Measurements from ENCODE around the gene NEAT1.

DNA sequence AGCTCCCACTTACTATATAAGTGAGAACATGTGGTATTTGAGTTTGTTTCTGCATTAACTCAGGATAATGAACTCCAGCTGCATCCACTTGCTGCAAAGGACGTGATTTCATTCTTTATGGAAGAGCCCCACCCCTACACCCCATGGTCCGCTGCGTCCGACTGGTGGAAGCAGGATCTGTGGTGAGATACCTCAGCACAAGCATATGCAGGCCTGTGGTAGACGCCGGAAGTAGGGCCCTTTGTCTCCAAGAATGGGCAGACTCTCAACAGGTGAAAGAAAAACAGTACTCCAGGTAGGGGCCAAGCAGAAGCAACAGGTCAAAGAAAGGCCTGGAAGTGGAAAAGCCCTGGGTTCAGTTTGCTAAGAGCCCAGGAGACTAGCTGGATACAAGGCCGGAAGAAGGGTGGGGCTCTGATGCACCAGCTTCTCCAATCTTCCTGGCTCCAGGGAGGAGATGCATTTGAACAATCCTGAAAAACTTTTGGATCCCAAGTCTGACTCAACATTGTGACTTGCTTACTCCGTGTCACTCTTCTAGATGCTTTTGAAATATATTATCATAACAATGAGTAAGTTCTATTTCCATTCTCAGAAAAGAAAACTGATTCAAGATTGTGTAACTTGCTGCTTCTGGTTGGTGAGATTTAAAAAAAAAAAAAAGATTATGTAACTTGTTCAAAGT is 30.4 kb downstream of the NEAT1 start:
- TF ChIP-seq POLR2A (IDR thresholded peaks at IDR 0.05; ENCODE audit: borderline replicate concordance, extremely low read depth, insufficient read depth, insufficient read length) (no peak), MAX (IDR thresholded peaks at IDR 0.05) (no peak), EZH2 (IDR thresholded peaks at IDR 0.05) (no peak), ZNF274 (IDR thresholded peaks at IDR 0.05; ENCODE audit: low read depth, low read length) (no peak), EGR1 (IDR thresholded peaks at IDR 0.05; ENCODE audit: low read depth) (no peak), SP1 (IDR thresholded peaks at IDR 0.05; ENCODE audit: low read depth) (no peak), ZFX (IDR thresholded peaks at IDR 0.05) (no peak), CEBPB (IDR thresholded peaks at IDR 0.05; ENCODE audit: low read depth) (no peak), POLR2AphosphoS5 (IDR thresholded peaks at IDR 0.05; ENCODE audit: low read depth, low read length) (no peak), TCF7L2 (IDR thresholded peaks at IDR 0.05; ENCODE audit: borderline replicate concordance, extremely low read depth, insufficient read depth, insufficient read length) (no peak), YY1 (IDR thresholded peaks at IDR 0.05; ENCODE audit: extremely low read depth, insufficient replicate concordance, low read depth, low read length) (no peak)
- TF ChIP-seq, protein P1, sequence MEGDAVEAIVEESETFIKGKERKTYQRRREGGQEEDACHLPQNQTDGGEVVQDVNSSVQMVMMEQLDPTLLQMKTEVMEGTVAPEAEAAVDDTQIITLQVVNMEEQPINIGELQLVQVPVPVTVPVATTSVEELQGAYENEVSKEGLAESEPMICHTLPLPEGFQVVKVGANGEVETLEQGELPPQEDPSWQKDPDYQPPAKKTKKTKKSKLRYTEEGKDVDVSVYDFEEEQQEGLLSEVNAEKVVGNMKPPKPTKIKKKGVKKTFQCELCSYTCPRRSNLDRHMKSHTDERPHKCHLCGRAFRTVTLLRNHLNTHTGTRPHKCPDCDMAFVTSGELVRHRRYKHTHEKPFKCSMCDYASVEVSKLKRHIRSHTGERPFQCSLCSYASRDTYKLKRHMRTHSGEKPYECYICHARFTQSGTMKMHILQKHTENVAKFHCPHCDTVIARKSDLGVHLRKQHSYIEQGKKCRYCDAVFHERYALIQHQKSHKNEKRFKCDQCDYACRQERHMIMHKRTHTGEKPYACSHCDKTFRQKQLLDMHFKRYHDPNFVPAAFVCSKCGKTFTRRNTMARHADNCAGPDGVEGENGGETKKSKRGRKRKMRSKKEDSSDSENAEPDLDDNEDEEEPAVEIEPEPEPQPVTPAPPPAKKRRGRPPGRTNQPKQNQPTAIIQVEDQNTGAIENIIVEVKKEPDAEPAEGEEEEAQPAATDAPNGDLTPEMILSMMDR (IDR thresholded peaks at IDR 0.05 in 2 of 3, conservative IDR thresholded peaks at IDR 0.05 in 1 of 3; ENCODE audit: borderline replicate concordance in 1 of 3, insufficient read depth in 1 of 3, low read depth in 2 of 3, low read length in 2 of 3): no peak
- TF ChIP-seq, protein P2, sequence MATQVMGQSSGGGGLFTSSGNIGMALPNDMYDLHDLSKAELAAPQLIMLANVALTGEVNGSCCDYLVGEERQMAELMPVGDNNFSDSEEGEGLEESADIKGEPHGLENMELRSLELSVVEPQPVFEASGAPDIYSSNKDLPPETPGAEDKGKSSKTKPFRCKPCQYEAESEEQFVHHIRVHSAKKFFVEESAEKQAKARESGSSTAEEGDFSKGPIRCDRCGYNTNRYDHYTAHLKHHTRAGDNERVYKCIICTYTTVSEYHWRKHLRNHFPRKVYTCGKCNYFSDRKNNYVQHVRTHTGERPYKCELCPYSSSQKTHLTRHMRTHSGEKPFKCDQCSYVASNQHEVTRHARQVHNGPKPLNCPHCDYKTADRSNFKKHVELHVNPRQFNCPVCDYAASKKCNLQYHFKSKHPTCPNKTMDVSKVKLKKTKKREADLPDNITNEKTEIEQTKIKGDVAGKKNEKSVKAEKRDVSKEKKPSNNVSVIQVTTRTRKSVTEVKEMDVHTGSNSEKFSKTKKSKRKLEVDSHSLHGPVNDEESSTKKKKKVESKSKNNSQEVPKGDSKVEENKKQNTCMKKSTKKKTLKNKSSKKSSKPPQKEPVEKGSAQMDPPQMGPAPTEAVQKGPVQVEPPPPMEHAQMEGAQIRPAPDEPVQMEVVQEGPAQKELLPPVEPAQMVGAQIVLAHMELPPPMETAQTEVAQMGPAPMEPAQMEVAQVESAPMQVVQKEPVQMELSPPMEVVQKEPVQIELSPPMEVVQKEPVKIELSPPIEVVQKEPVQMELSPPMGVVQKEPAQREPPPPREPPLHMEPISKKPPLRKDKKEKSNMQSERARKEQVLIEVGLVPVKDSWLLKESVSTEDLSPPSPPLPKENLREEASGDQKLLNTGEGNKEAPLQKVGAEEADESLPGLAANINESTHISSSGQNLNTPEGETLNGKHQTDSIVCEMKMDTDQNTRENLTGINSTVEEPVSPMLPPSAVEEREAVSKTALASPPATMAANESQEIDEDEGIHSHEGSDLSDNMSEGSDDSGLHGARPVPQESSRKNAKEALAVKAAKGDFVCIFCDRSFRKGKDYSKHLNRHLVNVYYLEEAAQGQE (IDR thresholded peaks at IDR 0.05; ENCODE audit: low read depth): no peak
- TF ChIP-seq, protein P3, sequence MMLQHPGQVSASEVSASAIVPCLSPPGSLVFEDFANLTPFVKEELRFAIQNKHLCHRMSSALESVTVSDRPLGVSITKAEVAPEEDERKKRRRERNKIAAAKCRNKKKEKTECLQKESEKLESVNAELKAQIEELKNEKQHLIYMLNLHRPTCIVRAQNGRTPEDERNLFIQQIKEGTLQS (IDR thresholded peaks at IDR 0.05): no peak
